ENCODE data around the gene SURF6. TPM values are rescaled to one million over a fixed set of nuclear protein-coding genes. Genes with fewer than 3 reads are reported as not detected.

Gene SURF6
- total and polyA plus RNA-seq, 2 of the 8 experiments (the other 6 are each of a cell fraction or from before 2014, with no cell fraction given) = 6.1 to 23.7 TPM

GRCh38 chr9:133347985-133348717, 12.2 kb upstream of the SURF6 start, which contains the start of the genes MED22 and RPL7A (continued):
- no peak for TF ChIP-seq E2F6 (IDR thresholded peaks at IDR 0.05)
- peak in 1 of 2 experiments; percentile 55; a peak in 2 of 4 replicates for TF ChIP-seq SIN3A (conservative IDR thresholded peaks at IDR 0.05 in 1 of 2, IDR thresholded peaks at IDR 0.05 in 1 of 2; ENCODE audit: low read depth in 1 of 2, low read length in 2 of 2)
- no peak for TF ChIP-seq CBX5 (IDR thresholded peaks at IDR 0.05; ENCODE audit: low read depth, low read length)
- peak; percentile 67 for TF ChIP-seq KDM4A (IDR thresholded peaks at IDR 0.05; ENCODE audit: low read depth, low read length, severe bottlenecking)
- TF ChIP-seq MAFK (IDR thresholded peaks at IDR 0.05; ENCODE audit: low read depth, low read length) = no peak; the same call in 1 of the 2 replicates
- no peak for TF ChIP-seq RFX5 (IDR thresholded peaks at IDR 0.05; ENCODE audit: borderline replicate concordance, low read depth, low read length)
- no peak for TF ChIP-seq SUZ12 (IDR thresholded peaks at IDR 0.05; ENCODE audit: low read length)
- TF ChIP-seq TAF7 (optimal IDR thresholded peaks at IDR 0.05; ENCODE audit: borderline replicate concordance, low read depth, low read length) = peak; percentile 99
- TF ChIP-seq SAP30 (IDR thresholded peaks at IDR 0.05; ENCODE audit: insufficient read depth, insufficient replicate concordance, low read length) = no peak
- no peak for TF ChIP-seq GABPA (IDR thresholded peaks at IDR 0.05; ENCODE audit: borderline replicate concordance, insufficient read depth, low read length)
- no peak for TF ChIP-seq RBBP5 (IDR thresholded peaks at IDR 0.05; ENCODE audit: borderline replicate concordance, low read depth, low read length)
- TF ChIP-seq TEAD4 (IDR thresholded peaks at IDR 0.05; ENCODE audit: low read depth, low read length) = 0 out of 2 replicates have a peak, but pooled peaks have one; percentile 29
- no peak for TF ChIP-seq ZNF274 (IDR thresholded peaks at IDR 0.05; ENCODE audit: borderline replicate concordance, extremely low read depth, low read length)
- TF ChIP-seq TAF1 (IDR thresholded peaks at IDR 0.05; ENCODE audit: low read depth, low read length) = peak; percentile 99
- TF ChIP-seq KDM5A (IDR thresholded peaks at IDR 0.05; ENCODE audit: low read length) = no peak
- TF ChIP-seq CEBPB (IDR thresholded peaks at IDR 0.05; ENCODE audit: low read depth, low read length) = no peak
- no peak for TF ChIP-seq BACH1 (IDR thresholded peaks at IDR 0.05; ENCODE audit: low read length)
- no peak for TF ChIP-seq CREB1 (IDR thresholded peaks at IDR 0.05)
- TF ChIP-seq MAX (IDR thresholded peaks at IDR 0.05) = peak; percentile 53; the same call in 1 of the 2 replicates
- no peak for TF ChIP-seq SP4 (IDR thresholded peaks at IDR 0.05; ENCODE audit: low read length)
- TF ChIP-seq BCL11A (IDR thresholded peaks at IDR 0.05; ENCODE audit: low read depth in 2 of 2, low read length in 2 of 2) = no peak
- no peak for TF ChIP-seq ATF3 (IDR thresholded peaks at IDR 0.05; ENCODE audit: insufficient read depth, low read depth, low read length)
- TF ChIP-seq HDAC2 (IDR thresholded peaks at IDR 0.05; ENCODE audit: borderline replicate concordance in 1 of 2, low read depth in 2 of 2, low read length in 2 of 2) = no peak
